Osteoblast (primary cell): ENCODE data around the gene YY1. TPM values are rescaled to one million over a fixed set of nuclear protein-coding genes. Genes with fewer than 3 reads are reported as not detected.

Source experiments
- DNase-seq: peaks from one replicate; pipeline ENCODE4 v3.0.0; 2011; ENCODE audit warnings: low spot score, mixed read lengths; ENCODE audit not compliant: insufficient read length; ENCODE audit errors: missing footprints
- H2AFZ ChIP-seq: 2 replicates; pipeline ENCODE4 v1.6.0; 2011; ENCODE audit warnings: mild to moderate bottlenecking, low read length
- H3K27ac ChIP-seq: 2 replicates; pipeline ENCODE4 v1.5.1; 2011; ENCODE audit warnings: mild to moderate bottlenecking, low read depth, low read length, moderate library complexity
- H3K27me3 ChIP-seq: 2 replicates; pipeline ENCODE4 v1.6.0; 2012; ENCODE audit warnings: mild to moderate bottlenecking, control low read depth, inconsistent platforms, low read length, moderate library complexity; ENCODE audit not compliant: insufficient read depth
- H3K36me3 ChIP-seq: 2 replicates; pipeline ENCODE4 v1.5.1; 2011; ENCODE audit warnings: mild to moderate bottlenecking, low read length, control low read depth, moderate library complexity; ENCODE audit not compliant: insufficient read depth
- H3K4me1 ChIP-seq: 2 replicates; pipeline ENCODE4 v1.5.1; 2011; ENCODE audit warnings: mild to moderate bottlenecking, low read length, control low read depth, moderate library complexity; ENCODE audit not compliant: insufficient read depth
- H3K4me2 ChIP-seq: 2 replicates; pipeline ENCODE4 v1.6.0; 2011; ENCODE audit warnings: mild to moderate bottlenecking, low read length; ENCODE audit not compliant: insufficient read depth
- H3K4me3 ChIP-seq: fragments of 200-600 bp; sonication (generic); 3 replicates; pipeline ENCODE4 v1.5.1; 2012; ENCODE audit warnings: mild to moderate bottlenecking, low read length, inconsistent platforms; ENCODE audit not compliant: insufficient read depth
- H3K79me2 ChIP-seq: 2 replicates; pipeline ENCODE4 v1.6.0; 2012; ENCODE audit warnings: mild to moderate bottlenecking, low read length, control low read depth, inconsistent platforms; ENCODE audit not compliant: insufficient read depth
- H3K9me3 ChIP-seq: 2 replicates; pipeline ENCODE4 v1.5.1; 2011; ENCODE audit warnings: low read depth, low read length, control low read depth
- H4K20me1 ChIP-seq: 2 replicates; pipeline ENCODE4 v1.6.0; 2012; ENCODE audit warnings: mild to moderate bottlenecking, low read length, control low read depth; ENCODE audit not compliant: insufficient read depth
- CTCF ChIP-seq: IDR thresholded peaks from 2 replicates; pipeline ENCODE4 v1.5.1; 2011; ENCODE audit warnings: mild to moderate bottlenecking, low read depth, low read length, moderate library complexity; ENCODE audit errors: extremely low read depth
- total RNA-seq: library from RNA; depleted of rRNA; stranded (reverse); fragments of >200 nt; gene quantifications from 2 replicates; pipeline ENCODE4 v1.2.3, GENCODE V29; 2012

Gene YY1
- total RNA-seq, 1 donor: 45.2 TPM

- no peak overlapping the region for H3K4me3 ChIP-seq
- no peaks in the 10 kb centered on the region for H3K9me3 ChIP-seq
- no peak overlapping the region for H3K27ac ChIP-seq
- no peaks in the 10 kb centered on the region for H3K79me2 ChIP-seq
- no peaks in the 10 kb centered on the region for H3K36me3 ChIP-seq
- no peak overlapping the region for H3K4me2 ChIP-seq
- no peak for TF ChIP-seq CTCF
- no peak overlapping the region for H2AFZ ChIP-seq
- no peaks in the 10 kb centered on the region for H3K4me1 ChIP-seq
- DNase-seq: no peak
- no peaks in the 10 kb centered on the region for H4K20me1 ChIP-seq
- H3K27me3 ChIP-seq: no peaks in the 10 kb centered on the region
These were observed 85.0 kb downstream of the YY1 start for GRCh38 chr14:100323942-100324307.

GRCh38 chr14:100325231-100325632 lies 86.3 kb downstream of the YY1 start:
- H3K4me3 ChIP-seq: no peak overlapping the region
- H3K27ac ChIP-seq: no peak overlapping the region
- no peak for TF ChIP-seq CTCF
- no peak overlapping the region for H3K4me2 ChIP-seq
- H3K9me3 ChIP-seq: no peaks in the 10 kb centered on the region
- H3K27me3 ChIP-seq: no peaks in the 10 kb centered on the region
- no peaks in the 10 kb centered on the region for H3K4me1 ChIP-seq
- no peaks in the 10 kb centered on the region for H4K20me1 ChIP-seq
- H3K36me3 ChIP-seq: no peaks in the 10 kb centered on the region
- H3K79me2 ChIP-seq: no peaks in the 10 kb centered on the region
- H2AFZ ChIP-seq: no peak overlapping the region
- DNase-seq: no peak

- Histone ChIP-seq H3K27me3 (no peaks in the 10 kb centered on the region), H3K27ac (no peak overlapping the region), H3K36me3 (no peaks in the 10 kb centered on the region), H3K4me3 (no peak overlapping the region), H3K79me2 (no peaks in the 10 kb centered on the region), H3K4me1 (no peaks in the 10 kb centered on the region), H3K4me2 (no peak overlapping the region), H2AFZ (no peak overlapping the region), H3K9me3 (no peaks in the 10 kb centered on the region), H4K20me1 (no peaks in the 10 kb centered on the region)
- TF ChIP-seq CTCF: no peak
- no peak for DNase-seq
These were observed 87.0 kb downstream of the YY1 start for GRCh38 chr14:100325958-100326357.

GRCh38 chr14:100327128-100327527 lies 88.2 kb downstream of the YY1 start:
- no peak overlapping the region for H3K27ac ChIP-seq
- no peaks in the 10 kb centered on the region for H3K27me3 ChIP-seq
- H4K20me1 ChIP-seq: no peaks in the 10 kb centered on the region
- no peak overlapping the region for H3K4me2 ChIP-seq
- no peak overlapping the region for H3K4me3 ChIP-seq
- TF ChIP-seq CTCF: no peak
- H3K36me3 ChIP-seq: no peaks in the 10 kb centered on the region
- H3K79me2 ChIP-seq: no peaks in the 10 kb centered on the region
- no peak for DNase-seq
- no peaks in the 10 kb centered on the region for H3K4me1 ChIP-seq
- H2AFZ ChIP-seq: no peak overlapping the region
- H3K9me3 ChIP-seq: no peaks in the 10 kb centered on the region
